22Rv1 (cell line): ENCODE measurements around the gene SYNJ2.

ENCODE experiments used
- CTCF ChIP-seq: fragments of 450-650 bp; IDR thresholded peaks from 2 replicates; pipeline ENCODE4 v1.5.1; 2017; ENCODE audit warnings: mild to moderate bottlenecking
- ZFX ChIP-seq: fragments of 450-650 bp; IDR thresholded peaks from 2 replicates; pipeline ENCODE4 v1.6.1; 2017; ENCODE audit warnings: antibody characterized with exemption, borderline replicate concordance

GRCh38 chr6:157985378-157986155 is 3.9 kb downstream of the SYNJ2 start:
- TF ChIP-seq CTCF: no peak
- TF ChIP-seq ZFX: no peak
